HL-60 (cell line): ENCODE results near the gene MYLK4.

ENCODE experiments used
- DNase-seq, 2 experiments: peaks; one replicate each; pipeline ENCODE4 v3.0.0-alpha.2; 2010 to 2020; ENCODE audit warnings: low read depth in 1 of 2, low spot score in 1 of 2
- H3K27ac ChIP-seq: fragments of 250-450 bp; sonication (Bioruptor Pico); replicated peaks from 2 replicates; pipeline ENCODE4 v1.5.1; 2020; ENCODE audit warnings: mild to moderate bottlenecking, moderate library complexity
- H3K27me3 ChIP-seq: fragments of 250-450 bp; sonication (Bioruptor Pico); 2 replicates; pipeline ENCODE4 v1.5.1; 2021; ENCODE audit warnings: mild to moderate bottlenecking, moderate library complexity; ENCODE audit not compliant: insufficient read depth, poor library complexity, severe bottlenecking
- H3K4me3 ChIP-seq: replicated peaks from 2 replicates; pipeline ENCODE4 v1.5.1; 2011; ENCODE audit warnings: mild to moderate bottlenecking, control low read depth, low read length; ENCODE audit not compliant: insufficient read depth
- CTCF ChIP-seq: IDR thresholded peaks from one replicate; pipeline ENCODE4 v1.5.1; 2011; ENCODE audit warnings: low read length, control low read depth, inconsistent platforms; ENCODE audit not compliant: insufficient read depth
- GABPA ChIP-seq: IDR thresholded peaks from 2 replicates; pipeline ENCODE4 v1.6.1; 2012; ENCODE audit warnings: low read depth
- POLR2AphosphoS5 ChIP-seq: IDR thresholded peaks from 2 replicates; pipeline ENCODE4 v1.6.1; 2012; ENCODE audit warnings: low read depth
- REST ChIP-seq: IDR thresholded peaks from 2 replicates; pipeline ENCODE4 v1.6.1; 2012; ENCODE audit warnings: low read depth; ENCODE audit not compliant: insufficient replicate concordance
- SPI1 ChIP-seq: IDR thresholded peaks from 2 replicates; pipeline ENCODE4 v1.6.1; 2012; ENCODE audit warnings: low read depth, mild to moderate bottlenecking, borderline replicate concordance

Gene MYLK4

GRCh38 chr6:2792330-2793110, 41.8 kb upstream of the MYLK4 start:
- Histone ChIP-seq H3K27me3 (no peaks in the 10 kb centered on the region), H3K27ac (peak overlapping the region; percentile 98), H3K4me3 (no peak overlapping the region)
- DNase-seq: no peak
- no peak for TF ChIP-seq POLR2AphosphoS5
- TF ChIP-seq SPI1: no peak

- TF ChIP-seq POLR2AphosphoS5: no peak
- TF ChIP-seq CTCF: no peak
- no peak for TF ChIP-seq GABPA
- no peak for TF ChIP-seq SPI1
- no peak for TF ChIP-seq REST
- Histone ChIP-seq H3K27ac (peak overlapping the region; percentile 98), H3K27me3 (no peaks in the 10 kb centered on the region), H3K4me3 (no peak overlapping the region)
- no peak for DNase-seq
Observed at GRCh38 chr6:2791450-2791974, 40.8 kb upstream of the MYLK4 start.

- peak overlapping the region; percentile 98; the same call in 1 of the 2 replicates for H3K27ac ChIP-seq
- no peak overlapping the region for H3K4me3 ChIP-seq
- DNase-seq: peak; percentile 61 to 88
- no peaks in the 10 kb centered on the region for H3K27me3 ChIP-seq
- peak; percentile 17; the same call in 1 of the 2 replicates for TF ChIP-seq SPI1
- no peak for TF ChIP-seq POLR2AphosphoS5
- TF ChIP-seq REST: no peak
- TF ChIP-seq GABPA: no peak
- peak; percentile 71 for TF ChIP-seq CTCF
Observed at GRCh38 chr6:2790588-2791449, 40.1 kb upstream of the MYLK4 start.

GRCh38 chr6:2786269-2786668, 35.5 kb upstream of the MYLK4 start:
- H3K4me3 ChIP-seq: no peak overlapping the region
- TF ChIP-seq POLR2AphosphoS5 (peak; percentile 32; the same call in 1 of the 2 replicates), GABPA (no peak), CTCF (no peak), SPI1 (no peak), REST (no peak)
- no peak for DNase-seq
- no peaks in the 10 kb centered on the region for H3K27me3 ChIP-seq
- no peak overlapping the region for H3K27ac ChIP-seq
